Neuronal stem cell (in vitro differentiated cells): ENCODE results near the gene TACSTD2.
"Not testable (repeated sequence)": the region's sequence is repeated elsewhere in the genome, so short reads cannot be mapped to it uniquely, and the experiment has no call there.

ENCODE experiments used
- DNase-seq: peaks from one replicate; pipeline ENCODE4 v3.0.0-alpha.2; 2013; ENCODE audit warnings: low spot score
- H2AFZ ChIP-seq: one replicate; pipeline ENCODE4 v1.6.1; 2013; ENCODE audit warnings: mild to moderate bottlenecking, low read length, inconsistent platforms
- H2AK5ac ChIP-seq: 2 replicates; pipeline ENCODE4 v1.6.1; 2013; ENCODE audit warnings: low read depth, mild to moderate bottlenecking, inconsistent platforms, low read length, moderate library complexity, mixed read lengths
- H2BK120ac ChIP-seq: 2 replicates; pipeline ENCODE4 v1.6.1; 2013; ENCODE audit warnings: low read depth, mild to moderate bottlenecking, inconsistent platforms, low read length, moderate library complexity, mixed read lengths
- H2BK12ac ChIP-seq: one replicate; pipeline ENCODE4 v1.6.1; 2013; ENCODE audit warnings: low read length, inconsistent platforms
- H2BK15ac ChIP-seq: 2 replicates; pipeline ENCODE4 v1.6.1; 2013; ENCODE audit warnings: mild to moderate bottlenecking, low read length, inconsistent platforms, mixed read lengths
- H2BK5ac ChIP-seq: one replicate; pipeline ENCODE4 v1.6.1; 2013; ENCODE audit warnings: inconsistent platforms, mild to moderate bottlenecking, low read length, moderate library complexity
- H3K14ac ChIP-seq: one replicate; pipeline ENCODE4 v1.6.1; 2013; ENCODE audit warnings: low read length, inconsistent platforms
- H3K18ac ChIP-seq: 2 replicates; pipeline ENCODE4 v1.6.1; 2013; ENCODE audit warnings: low read length, inconsistent platforms
- H3K23ac ChIP-seq: 2 replicates; pipeline ENCODE4 v1.6.1; 2013; ENCODE audit warnings: low read depth, mild to moderate bottlenecking, mixed read lengths, low read length, inconsistent platforms; ENCODE audit not compliant: poor library complexity
- H3K27ac ChIP-seq: replicated peaks from 3 replicates; pipeline ENCODE4 v1.5.1; 2013; ENCODE audit warnings: low read length, inconsistent platforms
- H3K27me3 ChIP-seq, 3 experiments: 2 replicates each; pipeline ENCODE4 v1.6.1; 2013; ENCODE audit warnings: low read length in 3 of 3, mild to moderate bottlenecking in 2 of 3, inconsistent platforms in 1 of 3, low read depth in 1 of 3, mixed read lengths in 1 of 3, moderate library complexity in 1 of 3; ENCODE audit not compliant: control insufficient read depth in 3 of 3, insufficient read depth in 3 of 3
- H3K36me3 ChIP-seq, 2 donors: replicated peaks in 1 of 2; 2 replicates each; pipeline ENCODE4 v1.6.1; 2013; ENCODE audit warnings: low read length in 2 of 2; ENCODE audit not compliant: control insufficient read depth in 2 of 2, insufficient read depth in 2 of 2
- H3K4ac ChIP-seq: 2 replicates; pipeline ENCODE4 v1.6.1; 2013; ENCODE audit warnings: inconsistent platforms, mild to moderate bottlenecking, low read length, moderate library complexity
- H3K4me1 ChIP-seq, 2 donors: 1 replicate in 1 of 2; 2 replicates in 1 of 2; pipeline ENCODE4 v1.6.1; 2013; ENCODE audit warnings: low read length in 2 of 2, low read depth in 1 of 2; ENCODE audit not compliant: control insufficient read depth in 2 of 2, insufficient read depth in 1 of 2
- H3K4me2 ChIP-seq: one replicate; pipeline ENCODE4 v1.6.1; 2013; ENCODE audit warnings: mild to moderate bottlenecking, low read length, inconsistent platforms; ENCODE audit not compliant: insufficient read depth, poor library complexity, severe bottlenecking
- H3K4me3 ChIP-seq, 2 donors: 2 replicates each; pipeline ENCODE4 v1.5.1; 2013; ENCODE audit warnings: low read length in 2 of 2, mild to moderate bottlenecking in 2 of 2, inconsistent platforms in 1 of 2, moderate library complexity in 1 of 2
- H3K79me1 ChIP-seq: one replicate; pipeline ENCODE4 v1.6.1; 2013; ENCODE audit warnings: low read depth, mild to moderate bottlenecking, inconsistent platforms, low read length, moderate library complexity
- H3K9ac ChIP-seq: one replicate; pipeline ENCODE4 v1.6.1; 2013; ENCODE audit warnings: mild to moderate bottlenecking, low read depth, low read length, inconsistent platforms; ENCODE audit not compliant: poor library complexity
- H3K9me3 ChIP-seq, 2 donors: replicated peaks in 1 of 2; 2 replicates each; pipeline versions ENCODE3 to v1.6.1; 2013; ENCODE audit warnings: low read length in 2 of 2, mild to moderate bottlenecking in 2 of 2, inconsistent platforms in 1 of 2, low read depth in 1 of 2, mixed read lengths in 1 of 2, moderate library complexity in 1 of 2; ENCODE audit not compliant: control insufficient read depth in 2 of 2, insufficient read depth in 1 of 2
- H4K8ac ChIP-seq: one replicate; pipeline ENCODE4 v1.6.1; 2013; ENCODE audit warnings: low read depth, mild to moderate bottlenecking, inconsistent platforms, low read length, moderate library complexity
- H4K91ac ChIP-seq: one replicate; pipeline ENCODE4 v1.6.1; 2013; ENCODE audit warnings: low read length, low read depth, mild to moderate bottlenecking, inconsistent platforms; ENCODE audit not compliant: poor library complexity
- WGBS, 2 donors: extraction: QIAGEN DNeasy Blood & Tissue Kit; methylation state at CpG; one replicate each; pipeline ENCODE4 v1.1.7; 2013; ENCODE audit warnings: missing lambda C conversion rate in 2 of 2, mixed read lengths in 1 of 2; ENCODE audit not compliant: insufficient read length in 2 of 2, insufficient replicate concordance in 1 of 2; ENCODE audit errors: extremely low coverage in 2 of 2; 5-methylcytosine and 5-hydroxymethylcytosine counted together

The TACSTD2 gene

DNA sequence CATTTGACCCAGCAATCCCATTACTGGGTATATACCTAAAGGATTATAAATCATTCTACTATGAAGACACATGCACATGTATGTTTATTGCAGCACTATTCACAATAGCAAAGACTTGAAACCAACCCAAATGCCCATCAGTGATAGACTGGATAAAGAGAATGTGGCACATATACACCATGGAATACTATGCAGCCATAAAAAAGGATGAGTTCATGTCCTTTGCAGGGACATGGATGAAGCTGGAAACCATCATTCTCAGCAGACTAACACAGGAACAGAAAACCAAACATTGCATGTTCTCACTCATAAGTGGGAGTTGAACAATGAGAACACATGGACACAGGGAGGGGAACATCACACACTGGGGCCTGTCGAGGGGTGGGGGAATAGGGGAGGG, 13.3 kb downstream of the TACSTD2 start:
- not testable (repeated sequence) for H3K27me3 ChIP-seq, H2BK12ac ChIP-seq, H2AK5ac ChIP-seq, H3K9me3 ChIP-seq, DNase-seq, H3K4me2 ChIP-seq, H3K4me3 ChIP-seq, H3K36me3 ChIP-seq, H3K18ac ChIP-seq, H3K4me1 ChIP-seq, H2BK120ac ChIP-seq, H2BK15ac ChIP-seq, H4K91ac ChIP-seq, H3K23ac ChIP-seq, H3K27ac ChIP-seq, H3K14ac ChIP-seq, H2BK5ac ChIP-seq, H4K8ac ChIP-seq, H3K79me1 ChIP-seq, H3K9ac ChIP-seq, H2AFZ ChIP-seq, H3K4ac ChIP-seq
- WGBS, 2 donors = no CpG with 5 or more reads among the region's 1 CpG

DNA sequence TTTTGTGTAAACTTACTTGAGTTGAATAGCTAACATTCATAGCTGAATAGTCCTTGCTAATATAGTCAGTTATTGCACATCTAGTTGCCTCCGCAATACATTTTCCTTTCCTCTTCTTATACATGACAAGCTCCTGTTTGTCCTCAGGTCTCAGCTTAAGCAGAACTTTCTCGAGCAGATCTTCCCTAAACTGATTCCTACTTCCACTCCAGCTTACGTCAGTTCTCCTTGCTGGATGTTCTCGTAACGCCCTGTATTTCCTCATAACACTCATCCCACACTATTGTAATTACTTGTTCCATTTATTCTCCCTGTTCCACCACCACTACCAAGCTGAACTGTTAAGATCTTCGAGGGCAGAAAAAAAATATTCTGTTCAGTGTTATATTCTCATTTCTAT, 15.4 kb downstream of the TACSTD2 start:
- Histone ChIP-seq H2AK5ac (no peak overlapping the region), H2BK12ac (no peak overlapping the region), H3K4me1 (peaks cover 0 to 6% of the 10 kb centered on the region in 2 donors), H2BK15ac (no peak overlapping the region), H3K4me3 (no peak overlapping the region), H3K9ac (no peak overlapping the region), H3K9me3 (no peaks in the 10 kb centered on the region), H3K36me3 (no peaks in the 10 kb centered on the region), H3K14ac (no peak overlapping the region), H2AFZ (no peak overlapping the region), H4K8ac (no peak overlapping the region), H2BK120ac (no peak overlapping the region), H3K4me2 (no peak overlapping the region), H3K4ac (no peak overlapping the region), H3K23ac (no peak overlapping the region), H3K18ac (no peak overlapping the region), H3K79me1 (no peaks in the 10 kb centered on the region), H3K27ac (no peak overlapping the region), H4K91ac (no peak overlapping the region), H2BK5ac (no peak overlapping the region), H3K27me3 (peaks cover 0 to 3% (median 0%) of the 10 kb centered on the region in 3 experiments)
- DNase-seq = no peak
- WGBS, 2 donors = no CpG with 5 or more reads among the region's 6 CpGs

DNA sequence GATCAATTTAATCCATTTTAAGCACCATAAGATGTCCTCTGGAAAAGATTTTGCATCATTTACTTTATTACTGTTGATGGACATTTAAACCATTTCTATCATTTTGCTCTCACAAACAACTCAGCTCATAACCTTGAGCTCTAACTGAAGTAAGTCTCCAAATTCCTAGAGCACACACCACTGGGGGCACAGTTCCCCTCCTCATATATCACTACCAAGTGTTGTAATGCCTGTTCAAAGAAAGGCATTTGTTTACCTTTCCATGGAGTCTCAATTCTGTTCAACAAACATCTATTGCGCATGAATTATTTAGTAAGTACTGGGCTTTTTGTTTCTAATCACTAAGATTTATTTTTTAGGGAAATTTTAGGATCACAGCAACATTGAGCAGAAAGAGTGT, 21.7 kb downstream of the TACSTD2 start:
- H3K27me3 ChIP-seq = peaks cover 0 to 7% (median 0%) of the 10 kb centered on the region in 3 experiments
- no peak overlapping the region for H2BK12ac ChIP-seq
- no CpG with 5 or more reads among the region's 1 CpG for WGBS, 2 donors
- no peaks in the 10 kb centered on the region for H3K79me1 ChIP-seq
- no peak overlapping the region for H4K8ac ChIP-seq
- no peak overlapping the region for H3K4ac ChIP-seq
- no peak overlapping the region for H3K14ac ChIP-seq
- no peaks in the 10 kb centered on the region for H3K9me3 ChIP-seq
- H2BK120ac ChIP-seq = no peak overlapping the region
- H2AFZ ChIP-seq = no peak overlapping the region
- H3K27ac ChIP-seq = no peak overlapping the region
- H3K23ac ChIP-seq = no peak overlapping the region
- no peak overlapping the region for H2BK15ac ChIP-seq
- no peak overlapping the region for H3K4me2 ChIP-seq
- no peak overlapping the region for H3K9ac ChIP-seq
- DNase-seq = no peak
- no peak overlapping the region for H2BK5ac ChIP-seq
- H3K4me3 ChIP-seq = no peak overlapping the region
- no peak overlapping the region for H4K91ac ChIP-seq
- no peaks in the 10 kb centered on the region for H3K36me3 ChIP-seq
- no peaks in the 10 kb centered on the region for H3K4me1 ChIP-seq
- no peak overlapping the region for H3K18ac ChIP-seq
- no peak overlapping the region for H2AK5ac ChIP-seq

DNA sequence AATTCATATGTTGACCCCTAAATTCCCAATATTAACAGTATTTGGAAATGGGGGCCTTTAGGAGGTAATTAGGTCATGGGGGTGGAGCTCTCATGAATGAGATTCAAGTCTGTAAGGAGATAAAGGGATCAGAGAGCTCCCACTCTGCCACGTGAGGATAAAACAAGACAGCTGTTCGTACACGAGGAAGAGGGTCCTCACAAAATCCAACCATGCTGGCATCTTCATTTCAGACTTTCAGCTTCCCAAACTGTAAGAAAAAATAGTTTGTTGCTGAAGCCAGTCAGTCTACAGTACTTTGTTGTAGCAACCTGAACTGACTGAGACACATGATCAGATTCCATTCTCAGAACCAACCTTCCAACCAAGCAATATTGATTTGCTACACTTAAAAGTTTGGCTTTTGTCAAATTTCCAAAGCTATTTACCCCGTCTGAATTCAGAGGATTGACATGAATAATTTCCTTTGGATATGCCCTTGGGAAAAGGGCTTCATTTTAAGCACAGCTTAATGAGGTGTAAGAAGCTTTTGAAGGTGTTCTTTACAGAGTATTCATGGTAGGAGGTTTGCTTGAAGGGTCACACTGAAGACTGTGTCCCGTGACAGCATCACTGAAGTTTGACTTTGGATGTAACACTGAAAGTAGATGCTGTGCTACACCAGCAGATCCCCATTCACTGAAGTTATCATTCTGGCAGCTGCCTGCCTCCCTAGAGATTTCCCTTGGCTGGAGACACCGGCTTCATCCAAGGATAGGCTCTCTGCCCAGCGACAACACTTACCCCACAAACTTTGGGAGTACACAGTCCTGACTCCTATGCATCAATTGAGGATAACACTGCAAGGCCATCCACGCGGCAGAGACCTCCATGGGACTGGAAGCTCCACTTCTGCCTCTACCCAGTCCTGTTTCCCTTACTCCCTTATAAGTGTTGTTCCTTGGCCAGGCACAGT, 25.6 kb downstream of the TACSTD2 start:
- H4K8ac ChIP-seq = no peak overlapping the region
- no CpG with 5 or more reads among the region's 9 CpGs for WGBS, 2 donors
- H3K36me3 ChIP-seq = no peaks in the 10 kb centered on the region

More for the DNA sequence above, 25.6 kb downstream of the TACSTD2 start:
- Histone ChIP-seq H2BK5ac (no peak overlapping the region), H3K9me3 (no peaks in the 10 kb centered on the region), H3K27ac (no peak overlapping the region), H3K27me3 (peaks cover 0 to 6% (median 0%) of the 10 kb centered on the region in 3 experiments), H2BK15ac (no peak overlapping the region), H2AK5ac (no peak overlapping the region), H2AFZ (no peak overlapping the region), H3K23ac (no peak overlapping the region), H3K9ac (peak overlapping the region; percentile 53), H3K14ac (no peak overlapping the region), H3K4me3 (no peak overlapping the region), H3K18ac (no peak overlapping the region), H3K4ac (no peak overlapping the region), H3K79me1 (no peaks in the 10 kb centered on the region), H2BK12ac (no peak overlapping the region), H3K4me2 (no peak overlapping the region), H4K91ac (no peak overlapping the region), H3K4me1 (no peaks in the 10 kb centered on the region), H2BK120ac (no peak overlapping the region)
- no peak for DNase-seq
